HL-60/S4 treated with retinoic acid at 250 ng/mL for 4 days and 3 days (cell line): Measurements from ENCODE around the gene LCN15.
"Not testable (repeated sequence)": the region's sequence is repeated elsewhere in the genome, so short reads cannot be mapped to it uniquely, and the experiment has no call there.

Source experiments
- in situ Hi-C: fragments of 300-500 bp; cut with MboI; formaldehyde crosslinking; loops from 2 replicates; pipeline ENCODE4 v1.7.0; 2022; ENCODE audit warnings: low sequenced_read_pairs

LCN15 gene

GRCh38 chr9:136764301-136764891, at the start of gene LCN15:
Gene LCN15, minus strand, starts transcription at chr9:136764518. Its CDS starts 30 bp downstream, at chr9:136764488.
- in situ Hi-C loops = no loop called here

- in situ Hi-C loops = no loop called here
Observed at GRCh38 chr9:136808806-136809158, 44.5 kb upstream of the LCN15 start.

GRCh38 chr9:136808075-136808805, 43.9 kb upstream of the LCN15 start:
- in situ Hi-C loops = no loop called here

GRCh38 chr9:136807281-136808074, 43.2 kb upstream of the LCN15 start, which contains the start of gene RABL6:
Gene RABL6, plus strand, starts transcription at chr9:136807948. Its CDS starts 249 bp downstream, at chr9:136808197.
- in situ Hi-C loops = no loop called here

- in situ Hi-C loops = no loop called here
Observed at GRCh38 chr9:136806631-136807201, 42.4 kb upstream of the LCN15 start.

GRCh38 chr9:136806067-136806466, 41.7 kb upstream of the LCN15 start:
- in situ Hi-C loops = no loop called here

- in situ Hi-C loops = no loop called here
Observed at GRCh38 chr9:136805207-136805740, 41.0 kb upstream of the LCN15 start.

GRCh38 chr9:136804509-136805206, 40.3 kb upstream of the LCN15 start:
- in situ Hi-C loops = no loop called here

- in situ Hi-C loops = no loop called here
Observed at GRCh38 chr9:136803551-136804508, 39.5 kb upstream of the LCN15 start.

- in situ Hi-C loops = not testable (repeated sequence)
Observed at GRCh38 chr9:136803009-136803550, 38.8 kb upstream of the LCN15 start.

- in situ Hi-C loops = no loop called here
Observed at GRCh38 chr9:136802321-136802720, 38.0 kb upstream of the LCN15 start.

- in situ Hi-C loops = loop anchor here (25.0 kb wide), 1 partner anchor 237 kb away; the partner anchor contains the start of genes ABCA2, FUT7 and NPDC1
Observed at GRCh38 chr9:136799854-136800657, 35.7 kb upstream of the LCN15 start.

GRCh38 chr9:136799079-136799853, 34.9 kb upstream of the LCN15 start:
- in situ Hi-C loops = loop anchor here (25.0 kb wide), 1 partner anchor 238 kb away; the partner anchor contains the start of genes ABCA2, FUT7 and NPDC1

GRCh38 chr9:136798708-136799078, 34.4 kb upstream of the LCN15 start:
- in situ Hi-C loops = loop anchor here (25.0 kb wide), 1 partner anchor 239 kb away; the partner anchor contains the start of genes ABCA2, FUT7 and NPDC1

- in situ Hi-C loops = loop anchor here (25.0 kb wide), 1 partner anchor 240 kb away; the partner anchor contains the start of genes ABCA2, FUT7 and NPDC1
Observed at GRCh38 chr9:136796775-136797347, 32.5 kb upstream of the LCN15 start.

- in situ Hi-C loops = loop anchor here (25.0 kb wide), 1 partner anchor 241 kb away; the partner anchor contains the start of genes ABCA2, FUT7 and NPDC1
Observed at GRCh38 chr9:136796238-136796774, 32.0 kb upstream of the LCN15 start, which contains the start of gene CCDC183. Gene CCDC183, plus strand, starts transcription at chr9:136796338. Its CDS starts 60 bp downstream, at chr9:136796398.
